ENCODE data around the gene VPS9D1.
"Not testable (repeated sequence)": the region's sequence is repeated elsewhere in the genome, so short reads cannot be mapped to it uniquely, and the experiment has no call there.

Gene VPS9D1

DNA sequence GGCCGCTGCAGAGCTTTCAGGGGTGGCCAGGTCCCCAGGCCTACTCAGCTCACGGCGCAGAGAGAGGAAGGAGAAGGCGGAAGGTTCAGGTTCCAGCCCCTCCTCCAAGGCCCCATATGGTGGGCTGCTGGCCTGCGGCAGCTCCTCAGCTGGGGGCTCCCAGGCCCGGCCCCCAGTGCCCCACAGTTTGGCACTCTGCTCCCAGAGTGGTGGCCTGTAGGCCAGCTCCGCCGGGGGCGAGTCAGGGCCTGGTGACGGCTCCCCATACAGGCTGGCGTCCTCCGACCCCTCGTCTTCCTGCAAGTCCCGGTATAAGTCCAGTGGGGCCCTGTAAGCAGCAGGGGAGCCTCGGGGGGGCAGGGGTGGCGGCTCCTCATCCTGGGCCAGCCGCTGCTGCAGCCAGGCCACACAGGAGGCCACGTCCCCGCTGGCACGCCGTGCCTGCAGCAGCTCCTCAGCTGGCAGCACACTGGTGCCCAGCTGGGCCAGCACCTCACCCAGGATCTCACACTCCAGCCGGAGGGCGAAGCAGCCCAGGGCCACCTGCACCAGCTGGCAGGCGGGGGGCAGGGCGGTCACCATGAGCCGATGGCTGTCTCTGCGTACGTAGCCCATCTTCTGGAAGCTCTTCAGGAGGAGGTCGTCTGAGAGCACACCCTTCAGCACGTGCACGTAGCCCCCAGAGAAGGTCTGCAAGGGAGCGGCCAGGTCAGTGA lies 22.9 kb downstream of the VPS9D1 start:
- TF ChIP-seq POLR2A (IDR thresholded peaks at IDR 0.05; ENCODE audit: low read depth, low read length) = no peak
- no peak for FAIRE-seq
- no peak for DNase-seq (ENCODE audit: insufficient read length, low spot score)

DNA sequence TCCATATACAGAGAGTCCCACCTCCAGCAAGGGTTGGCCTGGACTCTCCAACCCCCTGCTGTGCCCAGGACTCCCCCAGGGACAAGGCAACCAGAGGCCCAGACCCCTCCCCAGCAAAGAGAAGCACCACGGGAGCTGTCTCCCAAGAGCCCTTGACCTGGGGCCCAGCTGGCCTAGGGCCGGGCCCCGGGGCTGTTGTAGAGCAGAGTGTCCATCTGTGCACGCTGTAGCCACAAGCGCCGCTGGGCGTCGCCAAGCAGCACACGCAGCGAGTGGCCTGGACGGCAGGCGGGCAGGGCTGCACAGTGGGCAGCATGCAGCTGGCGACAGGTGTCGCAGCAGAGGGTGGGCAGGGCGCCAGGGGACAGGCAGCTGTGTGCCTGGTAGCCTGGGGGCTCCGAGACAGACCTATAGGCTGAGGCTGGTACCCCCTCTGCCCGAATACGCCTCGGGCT lies 23.5 kb downstream of the VPS9D1 start:
- FAIRE-seq = no peak
- TF ChIP-seq POLR2A (IDR thresholded peaks at IDR 0.05; ENCODE audit: low read depth, low read length) = no peak
- DNase-seq (ENCODE audit: insufficient read length, low spot score) = no peak

DNA sequence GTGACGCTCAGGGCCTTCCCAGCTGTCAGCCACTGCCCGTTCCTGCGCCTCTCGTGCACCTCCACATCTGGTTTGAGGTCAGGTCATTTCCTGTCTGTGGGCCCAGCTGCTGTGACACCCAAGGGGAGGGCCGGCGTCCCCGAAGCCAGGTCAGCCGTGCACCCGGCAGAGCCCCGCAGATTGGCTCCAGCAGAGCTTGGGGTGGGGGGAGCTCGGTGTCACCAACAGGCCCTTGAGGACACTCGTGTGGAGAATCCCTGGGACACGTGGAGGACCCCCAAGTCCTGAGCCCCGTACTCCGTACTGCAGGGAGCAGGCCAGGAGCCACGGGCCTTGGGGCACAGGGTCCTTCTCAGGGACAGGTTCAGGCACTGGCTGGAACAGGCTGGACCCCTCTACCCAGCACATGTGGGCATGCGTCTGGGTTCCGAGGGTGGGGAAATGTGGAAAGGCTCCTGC lies 24.0 kb downstream of the VPS9D1 start:
- no peak for DNase-seq (ENCODE audit: insufficient read length, low spot score)
- no peak for TF ChIP-seq POLR2A (IDR thresholded peaks at IDR 0.05; ENCODE audit: low read depth, low read length)
- no peak for FAIRE-seq

DNA sequence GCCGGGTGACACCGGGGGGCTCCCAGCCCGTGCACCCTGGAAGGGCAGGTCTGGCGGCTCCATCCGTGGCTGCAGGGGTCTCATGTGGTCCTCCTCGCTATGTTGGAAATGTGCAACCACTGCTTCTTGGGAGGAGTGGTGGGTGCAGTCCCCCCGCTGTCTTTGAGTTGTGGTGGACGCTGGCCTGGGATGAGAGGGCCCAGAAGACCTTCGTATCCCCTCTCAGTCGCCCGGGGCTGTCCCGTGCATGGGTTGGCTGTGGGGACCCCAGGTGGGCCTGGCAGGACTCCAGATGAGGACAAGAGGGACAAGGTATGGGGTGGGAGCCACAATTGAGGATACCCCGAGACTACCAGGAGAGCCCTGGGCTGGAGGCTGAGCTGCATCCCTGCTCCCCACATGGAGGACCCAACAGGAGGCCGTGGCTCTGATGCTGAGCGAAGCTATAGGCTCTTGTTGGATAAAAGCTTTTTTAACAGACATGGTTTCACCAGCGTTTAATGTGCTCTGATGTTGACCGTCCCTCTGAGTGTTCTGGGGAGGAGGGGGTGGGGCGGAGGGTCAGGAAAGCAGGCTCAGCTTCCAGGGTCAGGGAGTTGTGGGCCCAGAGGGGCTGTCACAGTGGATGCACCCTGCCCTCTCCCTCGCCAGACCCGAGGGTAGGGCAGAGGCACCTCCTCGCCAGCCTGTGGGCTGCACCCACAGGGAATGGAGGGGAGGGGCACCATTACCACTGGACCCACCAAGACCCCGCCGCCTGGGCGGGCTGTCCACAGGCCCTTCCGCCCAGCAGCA lies 24.6 kb downstream of the VPS9D1 start:
- TF ChIP-seq POLR2A (IDR thresholded peaks at IDR 0.05; ENCODE audit: low read depth, low read length) = no peak
- DNase-seq (ENCODE audit: insufficient read length, low spot score) (no peak), FAIRE-seq (no peak)

DNA sequence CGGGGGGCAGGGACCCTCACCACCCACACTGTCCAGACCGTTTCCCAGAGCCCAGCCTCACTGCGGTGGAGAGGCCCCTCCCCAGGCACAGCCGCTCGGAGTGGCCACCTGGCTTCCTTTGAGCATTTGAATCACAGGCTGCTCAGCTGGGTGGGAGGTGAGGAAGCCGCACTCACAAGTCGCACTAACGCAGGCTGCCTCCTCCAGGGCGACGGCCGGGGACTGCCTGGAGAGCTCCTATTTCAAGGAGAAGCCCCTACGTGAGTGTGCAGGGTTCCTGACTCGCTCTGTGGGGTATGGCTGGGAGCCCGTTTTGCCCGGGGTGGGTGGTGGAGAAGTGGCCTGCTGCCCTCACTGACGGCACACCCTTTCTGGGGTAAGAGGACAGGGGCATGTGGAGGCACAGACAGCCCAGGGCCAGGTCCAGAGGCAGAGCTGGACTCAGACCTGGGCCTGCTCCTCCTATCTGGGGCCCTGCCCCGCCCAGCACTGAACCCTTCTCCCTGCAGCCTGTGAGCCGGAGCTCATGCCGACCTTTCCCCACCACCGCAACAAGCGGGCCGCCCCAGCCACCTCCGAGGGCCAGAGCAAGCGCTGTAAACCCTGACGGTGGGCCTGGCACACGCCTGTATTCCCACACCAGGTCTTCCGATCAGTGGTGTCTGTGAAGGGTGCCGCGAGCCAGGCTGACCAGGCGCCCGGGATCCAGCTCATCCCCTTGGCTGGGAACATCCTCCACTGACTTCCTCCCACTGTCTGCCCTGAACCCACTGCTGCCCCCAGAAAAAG lies 25.4 kb downstream of the VPS9D1 start:
- DNase-seq (ENCODE audit: insufficient read length, low spot score) = no peak
- no peak for FAIRE-seq
- TF ChIP-seq POLR2A (IDR thresholded peaks at IDR 0.05; ENCODE audit: low read depth, low read length) = no peak

DNA sequence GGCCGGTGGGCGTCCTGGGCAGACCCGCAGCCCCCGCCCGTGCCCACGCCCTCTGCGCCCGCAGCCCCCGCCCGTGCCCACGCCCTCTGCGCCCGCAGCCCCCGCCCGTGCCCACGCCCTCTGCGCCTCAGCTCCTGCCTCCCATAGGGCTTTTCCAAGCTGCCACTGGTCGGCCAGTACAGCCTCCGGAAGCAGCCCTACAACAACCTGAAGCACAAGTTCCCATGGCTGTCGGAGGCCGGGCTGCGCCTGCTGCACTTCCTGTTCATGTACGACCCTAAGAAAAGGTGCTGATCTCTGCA lies 26.0 kb downstream of the VPS9D1 start:
- DNase-seq (ENCODE audit: insufficient read length, low spot score); FAIRE-seq: not testable (repeated sequence)

DNA sequence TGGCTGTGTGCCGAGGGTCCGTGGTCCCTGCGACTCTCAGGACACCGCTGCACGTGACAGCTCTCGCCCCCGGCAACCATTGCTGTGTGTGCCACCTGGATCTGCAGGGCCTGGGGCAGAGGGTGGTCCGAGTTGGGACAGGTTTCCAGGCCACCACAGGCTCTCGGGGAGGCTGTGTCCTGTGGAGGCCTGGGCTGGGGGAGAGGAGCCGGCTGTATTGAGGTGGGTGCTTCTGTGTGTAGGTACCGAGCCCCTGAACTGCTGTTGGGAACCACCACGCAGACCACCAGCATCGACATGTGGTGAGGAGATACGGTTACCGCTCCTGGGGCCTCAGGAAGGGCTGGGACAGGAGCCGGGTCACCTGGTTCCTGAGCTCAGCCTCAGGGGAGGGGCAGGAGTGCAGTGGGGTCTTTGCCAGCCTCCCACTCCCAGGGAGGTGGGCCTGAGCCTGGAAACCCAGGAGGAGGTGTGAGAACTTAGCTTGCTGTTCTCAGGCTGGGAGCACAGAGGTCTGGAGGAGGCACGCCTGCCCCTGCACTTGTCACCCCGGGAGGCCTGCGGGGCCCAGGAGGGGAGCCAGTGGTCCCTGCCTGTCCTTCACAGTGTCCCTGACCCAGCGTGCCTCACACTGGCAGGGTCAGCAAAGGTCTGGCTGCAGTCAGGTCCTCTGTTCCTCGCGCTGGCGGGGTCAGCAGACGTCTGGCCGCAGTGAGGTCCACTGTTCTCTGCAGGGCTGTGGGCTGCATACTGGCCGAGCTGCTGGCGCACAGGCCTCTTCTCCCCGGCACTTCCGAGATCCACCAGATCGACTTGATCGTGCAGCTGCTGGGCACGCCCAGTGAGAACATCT lies 26.5 kb downstream of the VPS9D1 start:
- TF ChIP-seq POLR2A (IDR thresholded peaks at IDR 0.05; ENCODE audit: low read depth, low read length) = no peak
- DNase-seq (ENCODE audit: insufficient read length, low spot score) (no peak), FAIRE-seq (no peak)

DNA sequence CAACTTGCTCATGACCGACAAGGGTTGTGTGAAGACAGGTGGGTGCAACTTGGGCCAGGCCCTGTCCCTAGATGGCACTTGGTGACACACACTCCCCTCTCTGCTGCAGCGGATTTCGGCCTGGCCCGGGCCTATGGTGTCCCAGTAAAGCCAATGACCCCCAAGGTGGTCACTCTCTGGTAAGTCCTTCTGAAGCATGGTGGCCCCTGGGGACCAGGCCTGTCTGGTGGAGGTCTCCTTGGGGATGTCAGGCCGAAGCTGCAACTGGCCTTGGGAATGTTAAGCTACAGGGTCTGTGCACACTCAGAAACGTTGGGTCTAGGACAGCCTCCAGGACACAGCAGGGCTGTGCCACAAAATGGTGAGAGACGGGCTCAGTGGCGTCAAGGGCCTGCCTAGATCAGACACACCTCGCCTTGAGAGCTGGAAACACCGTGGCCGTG lies 27.4 kb downstream of the VPS9D1 start:
- no peak for TF ChIP-seq POLR2A (IDR thresholded peaks at IDR 0.05; ENCODE audit: low read depth, low read length)
- DNase-seq (ENCODE audit: insufficient read length, low spot score) = no peak
- no peak for FAIRE-seq

DNA sequence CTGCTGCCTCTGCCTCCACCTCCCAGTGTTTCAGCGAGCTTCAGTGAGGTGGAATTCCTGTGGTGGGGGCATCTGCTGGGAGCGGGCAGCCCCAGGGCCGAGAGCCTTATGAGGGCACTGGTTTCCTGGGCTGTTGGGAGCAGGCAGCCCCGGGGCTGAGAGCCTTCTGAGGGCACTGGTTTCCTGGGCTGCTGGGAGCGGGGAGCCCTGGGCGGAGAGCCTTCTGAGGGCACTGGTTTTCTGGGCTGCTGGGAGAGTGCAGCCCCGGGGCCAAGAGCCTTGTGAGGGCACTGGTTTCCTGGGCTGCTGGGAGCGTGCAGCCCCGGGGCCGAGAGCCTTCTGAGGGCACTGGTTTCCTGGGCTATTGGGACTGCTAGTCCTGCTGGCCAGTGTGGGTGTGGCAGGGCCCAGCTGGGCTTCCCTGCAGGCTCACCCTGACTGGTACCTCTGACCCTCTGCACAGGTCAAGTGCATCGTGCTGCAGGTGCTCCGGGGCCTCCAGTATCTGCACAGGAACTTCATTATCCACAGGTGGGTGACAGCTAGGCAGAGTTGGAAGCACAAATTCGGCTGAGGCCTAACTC lies 28.6 kb downstream of the VPS9D1 start:
- no peak for DNase-seq (ENCODE audit: insufficient read length, low spot score)
- no peak for FAIRE-seq
- TF ChIP-seq POLR2A (IDR thresholded peaks at IDR 0.05; ENCODE audit: low read depth, low read length) = no peak

DNA sequence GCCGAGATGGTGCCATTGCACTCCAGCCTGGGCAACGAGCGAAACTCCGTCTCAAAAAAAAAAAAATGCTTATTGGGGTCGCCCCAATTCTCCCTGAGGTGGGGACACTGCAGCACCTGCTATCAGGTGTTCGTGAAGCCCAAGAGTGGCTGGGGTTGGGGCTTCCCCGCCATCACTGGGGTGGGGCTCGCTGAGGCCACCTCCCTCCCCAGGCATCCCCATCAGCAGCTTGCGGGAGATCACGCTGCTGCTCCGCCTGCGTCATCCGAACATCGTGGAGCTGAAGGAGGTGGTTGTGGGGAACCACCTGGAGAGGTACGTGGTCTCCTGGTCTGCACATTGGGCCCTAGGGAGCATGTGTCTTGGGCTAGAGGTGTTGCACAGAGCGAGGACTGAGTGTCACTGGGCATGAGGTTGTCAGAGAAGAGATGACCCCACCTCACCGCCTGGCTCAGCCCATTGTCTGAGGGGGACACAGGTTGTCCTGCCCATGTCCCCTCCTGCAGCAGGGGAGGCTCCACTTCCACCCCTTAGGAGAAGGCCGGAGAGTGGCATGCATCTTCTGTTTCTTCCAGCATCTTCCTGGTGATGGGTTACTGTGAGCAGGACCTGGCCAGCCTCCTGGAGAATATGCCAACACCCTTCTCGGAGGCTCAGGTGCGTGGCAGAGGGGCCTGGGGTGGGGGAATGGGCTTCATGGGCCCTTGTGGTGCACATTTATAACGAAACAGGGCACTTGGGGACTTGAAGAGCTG lies 29.3 kb downstream of the VPS9D1 start:
- no peak for DNase-seq (ENCODE audit: insufficient read length, low spot score)
- FAIRE-seq = no peak
- no peak for TF ChIP-seq POLR2A (IDR thresholded peaks at IDR 0.05; ENCODE audit: low read depth, low read length)

DNA sequence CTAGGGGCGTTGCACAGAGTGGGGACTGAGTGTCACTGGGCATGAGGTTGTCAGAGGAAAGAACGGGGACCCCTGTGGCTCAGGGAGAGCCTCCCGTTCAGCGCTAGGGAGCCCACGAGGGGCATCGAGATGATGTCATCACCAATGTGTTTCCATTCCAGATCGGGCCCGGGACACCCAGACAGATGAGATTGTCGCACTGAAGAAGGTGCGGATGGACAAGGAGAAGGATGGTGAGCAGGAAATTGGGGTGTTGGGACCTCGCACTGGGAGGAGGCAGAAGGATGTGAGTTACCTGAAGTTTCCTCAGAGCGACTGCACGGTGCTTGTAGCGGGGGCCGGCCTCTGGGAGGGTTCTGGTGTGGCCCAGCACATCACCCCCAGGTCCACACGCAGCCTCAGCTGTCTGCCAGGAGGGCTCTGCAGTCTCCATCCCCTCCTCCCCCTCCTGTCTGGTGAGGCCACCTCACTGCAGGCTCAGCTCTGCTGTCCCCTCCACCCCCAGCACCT lies 30.3 kb downstream of the VPS9D1 start:
- no peak for FAIRE-seq
- no peak for TF ChIP-seq POLR2A (IDR thresholded peaks at IDR 0.05; ENCODE audit: low read depth, low read length)
- DNase-seq (ENCODE audit: insufficient read length, low spot score) = no peak

DNA sequence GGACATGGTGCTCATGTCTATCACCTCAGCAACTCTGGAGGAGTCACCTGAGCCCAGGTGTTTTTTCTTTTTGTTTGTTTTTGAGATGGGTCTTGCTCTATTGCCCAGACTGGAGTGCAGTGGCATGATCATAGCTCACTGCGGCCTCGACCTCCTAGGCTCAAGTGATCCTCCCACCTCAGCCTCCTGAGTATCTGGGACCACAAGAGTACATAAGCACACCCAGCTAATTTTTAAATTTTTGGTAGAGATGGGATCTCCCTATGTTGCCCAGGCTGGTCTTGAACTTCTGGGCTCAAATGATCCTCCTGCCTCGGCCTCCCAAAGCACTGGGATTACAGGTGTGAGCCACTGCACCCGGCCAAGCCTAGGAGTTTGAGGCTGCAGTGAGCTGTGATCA lies 31.1 kb downstream of the VPS9D1 start:
- not testable (repeated sequence) for FAIRE-seq; DNase-seq (ENCODE audit: insufficient read length, low spot score)

Data from H54 (cell line).